A673 (cell line): ENCODE results near the gene AFAP1.

Experiments used
- EZH2 ChIP-seq: fragments of 200-600 bp; sonication (generic); IDR thresholded peaks from 2 replicates; pipeline ENCODE4 v1.6.1; 2017; ENCODE audit warnings: borderline replicate concordance, low read depth, mild to moderate bottlenecking, mixed read lengths, antibody characterized with exemption, low read length; ENCODE audit not compliant: poor library complexity, severe bottlenecking
- TF ChIP-seq, protein P1 (sequence below): fragments of 300-800, 200-600 bp; sonication (generic); conservative IDR thresholded peaks from 2 replicates; pipeline ENCODE4 v1.5.1; 2017; ENCODE audit warnings: low read depth, mild to moderate bottlenecking, antibody characterized with exemption, low read length, moderate library complexity, mixed read lengths

DNA sequence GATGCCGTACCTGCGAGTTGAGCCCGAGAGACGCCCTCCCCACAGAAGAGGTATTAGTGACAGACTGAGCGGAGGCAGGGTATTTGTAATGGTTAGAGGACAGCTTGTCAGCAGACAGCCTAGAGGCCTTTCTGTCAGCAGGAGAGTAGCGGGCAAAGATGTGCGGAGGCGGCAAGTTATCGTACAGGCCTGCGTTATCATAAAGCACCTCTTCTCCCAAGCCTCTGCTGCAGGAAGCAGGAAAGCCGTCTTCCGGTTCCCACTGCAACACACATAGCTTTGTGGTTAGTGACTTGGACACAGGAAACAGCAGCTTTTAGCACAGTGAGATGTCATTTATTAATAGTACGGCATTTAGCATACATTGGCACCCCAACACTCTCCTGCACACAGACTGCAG lies 158.3 kb downstream of the AFAP1 start:
- TF ChIP-seq, protein P1, sequence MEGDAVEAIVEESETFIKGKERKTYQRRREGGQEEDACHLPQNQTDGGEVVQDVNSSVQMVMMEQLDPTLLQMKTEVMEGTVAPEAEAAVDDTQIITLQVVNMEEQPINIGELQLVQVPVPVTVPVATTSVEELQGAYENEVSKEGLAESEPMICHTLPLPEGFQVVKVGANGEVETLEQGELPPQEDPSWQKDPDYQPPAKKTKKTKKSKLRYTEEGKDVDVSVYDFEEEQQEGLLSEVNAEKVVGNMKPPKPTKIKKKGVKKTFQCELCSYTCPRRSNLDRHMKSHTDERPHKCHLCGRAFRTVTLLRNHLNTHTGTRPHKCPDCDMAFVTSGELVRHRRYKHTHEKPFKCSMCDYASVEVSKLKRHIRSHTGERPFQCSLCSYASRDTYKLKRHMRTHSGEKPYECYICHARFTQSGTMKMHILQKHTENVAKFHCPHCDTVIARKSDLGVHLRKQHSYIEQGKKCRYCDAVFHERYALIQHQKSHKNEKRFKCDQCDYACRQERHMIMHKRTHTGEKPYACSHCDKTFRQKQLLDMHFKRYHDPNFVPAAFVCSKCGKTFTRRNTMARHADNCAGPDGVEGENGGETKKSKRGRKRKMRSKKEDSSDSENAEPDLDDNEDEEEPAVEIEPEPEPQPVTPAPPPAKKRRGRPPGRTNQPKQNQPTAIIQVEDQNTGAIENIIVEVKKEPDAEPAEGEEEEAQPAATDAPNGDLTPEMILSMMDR, result no peak
- no peak for TF ChIP-seq EZH2
